ENCODE data around the gene PRRX2.

DNA sequence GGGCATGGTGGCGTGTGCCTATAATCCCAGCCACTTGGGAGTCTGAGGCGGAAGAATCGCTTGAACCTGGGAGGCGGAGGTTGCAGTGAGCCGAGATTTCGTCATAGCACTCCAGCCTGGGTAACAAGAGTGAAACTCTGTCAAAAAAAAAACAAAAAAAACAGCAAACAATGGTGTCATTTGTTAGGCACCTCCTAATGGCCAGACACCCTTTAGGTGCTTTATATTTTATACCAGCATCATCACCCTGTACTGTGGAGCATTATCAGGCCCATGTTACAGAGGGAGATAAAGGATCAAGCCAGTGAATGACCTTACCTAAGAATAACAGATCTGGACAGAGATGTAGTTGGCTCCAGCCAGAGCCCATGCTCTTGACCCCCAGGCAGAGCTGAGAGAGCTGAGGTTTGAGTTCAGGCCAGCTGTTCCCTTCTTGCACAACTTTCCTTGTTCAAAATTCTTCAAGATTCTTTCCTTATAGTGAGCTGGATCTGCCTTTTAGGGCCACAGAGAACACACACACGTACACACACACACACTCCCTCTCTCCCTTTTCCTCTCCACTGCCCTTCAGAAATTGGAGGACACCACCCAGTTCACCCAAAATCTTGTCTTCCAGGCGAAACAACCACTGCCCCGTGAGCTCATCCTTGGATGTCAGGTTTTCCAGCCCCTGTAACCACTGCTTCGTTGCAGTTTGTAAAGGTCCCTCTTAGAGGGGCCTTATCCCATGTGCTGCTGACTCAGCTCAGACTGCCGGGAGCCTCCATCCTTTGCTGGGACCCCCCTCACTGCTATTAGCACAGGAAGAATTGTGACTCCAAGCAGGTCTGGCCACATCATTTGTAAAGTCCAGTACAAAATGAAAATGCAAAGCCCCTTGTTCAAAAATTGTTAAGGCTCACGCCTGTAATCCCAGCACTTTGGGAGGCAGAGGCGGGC is 97.8 kb downstream of the PRRX2 start:
- TF ChIP-seq CTCF (IDR thresholded peaks at IDR 0.05) = no peak
- no peak for TF ChIP-seq POLR2A (IDR thresholded peaks at IDR 0.05)

All from sigmoid colon (tissue), 3 donors.